NT2/D1 (cell line): ENCODE measurements around the gene ZDHHC11.
A peak's percentile ranks its signal among the peaks of the same experiment; 100 is the strongest.

Source experiments
- DNase-seq: peaks from one replicate; pipeline ENCODE4 v3.0.0-alpha.2; 2011; ENCODE audit warnings: low read depth, low spot score
- H3K27me3 ChIP-seq: 2 replicates; pipeline ENCODE4 v1.6.0; 2011; ENCODE audit warnings: mild to moderate bottlenecking; ENCODE audit not compliant: insufficient read length, insufficient read depth
- H3K36me3 ChIP-seq: 2 replicates; pipeline ENCODE4 v1.6.1; 2011; ENCODE audit warnings: mild to moderate bottlenecking, low read length, mixed read lengths; ENCODE audit not compliant: insufficient read depth, insufficient read length
- H3K4me1 ChIP-seq: 2 replicates; pipeline ENCODE4 v1.5.1; 2011; ENCODE audit not compliant: insufficient read depth, insufficient read length
- H3K4me3 ChIP-seq: 2 replicates; pipeline ENCODE4 v1.5.1; 2011; ENCODE audit warnings: low read depth; ENCODE audit not compliant: insufficient read length
- H3K9ac ChIP-seq: 2 replicates; pipeline ENCODE4 v1.6.0; 2011; ENCODE audit warnings: low read depth; ENCODE audit not compliant: insufficient read length
- H3K9me3 ChIP-seq: 2 replicates; pipeline ENCODE4 v1.5.1; 2011; ENCODE audit warnings: mild to moderate bottlenecking, low read length; ENCODE audit not compliant: insufficient read depth
- SUZ12 ChIP-seq: IDR thresholded peaks from 2 replicates; pipeline ENCODE4 v1.6.1; 2011; ENCODE audit not compliant: insufficient read length, insufficient read depth; ENCODE audit errors: extremely low read depth
- YY1 ChIP-seq: IDR thresholded peaks from 2 replicates; pipeline ENCODE4 v1.6.1; 2011; ENCODE audit not compliant: insufficient read length, insufficient read depth
- ZNF274 ChIP-seq: IDR thresholded peaks from 2 replicates; pipeline ENCODE4 v1.6.1; 2011; ENCODE audit warnings: mild to moderate bottlenecking, low read depth, low read length

The ZDHHC11 gene

GRCh38 chr5:878125-878524 lies 27.3 kb upstream of the ZDHHC11 start:
- H3K4me3 ChIP-seq = no peak overlapping the region
- no peaks in the 10 kb centered on the region for H3K4me1 ChIP-seq
- no peaks in the 10 kb centered on the region for H3K27me3 ChIP-seq
- TF ChIP-seq ZNF274 = no peak
- no peak for TF ChIP-seq YY1
- no peak for TF ChIP-seq SUZ12
- no peaks in the 10 kb centered on the region for H3K9me3 ChIP-seq
- H3K9ac ChIP-seq = no peak overlapping the region
- no peak for DNase-seq
- peaks cover 75% of the 10 kb centered on the region for H3K36me3 ChIP-seq

GRCh38 chr5:876398-877365 lies 25.9 kb upstream of the ZDHHC11 start:
- Histone ChIP-seq H3K9me3 (no peaks in the 10 kb centered on the region), H3K36me3 (peaks cover 74% of the 10 kb centered on the region), H3K4me1 (no peaks in the 10 kb centered on the region), H3K9ac (no peak overlapping the region), H3K27me3 (no peaks in the 10 kb centered on the region), H3K4me3 (no peak overlapping the region)
- no peak for DNase-seq
- TF ChIP-seq SUZ12 = no peak
- TF ChIP-seq ZNF274 = no peak
- TF ChIP-seq YY1 = no peak

GRCh38 chr5:875931-876330 lies 25.1 kb upstream of the ZDHHC11 start:
- Histone ChIP-seq H3K4me3 (no peak overlapping the region), H3K9ac (no peak overlapping the region), H3K36me3 (peaks cover 74% of the 10 kb centered on the region), H3K4me1 (no peaks in the 10 kb centered on the region), H3K27me3 (no peaks in the 10 kb centered on the region), H3K9me3 (no peaks in the 10 kb centered on the region)
- TF ChIP-seq YY1 (no peak), SUZ12 (no peak), ZNF274 (no peak)
- no peak for DNase-seq

GRCh38 chr5:873328-873727 lies 22.5 kb upstream of the ZDHHC11 start:
- no peaks in the 10 kb centered on the region for H3K4me1 ChIP-seq
- H3K9me3 ChIP-seq = no peaks in the 10 kb centered on the region
- no peak for TF ChIP-seq YY1
- no peak for TF ChIP-seq ZNF274
- TF ChIP-seq SUZ12 = no peak
- H3K9ac ChIP-seq = peak overlapping the region; percentile 32
- no peaks in the 10 kb centered on the region for H3K27me3 ChIP-seq
- H3K36me3 ChIP-seq = peaks cover 94% of the 10 kb centered on the region
- no peak overlapping the region for H3K4me3 ChIP-seq
- no peak for DNase-seq

- H3K9ac ChIP-seq = no peak overlapping the region
- no peaks in the 10 kb centered on the region for H3K4me1 ChIP-seq
- peaks cover 96% of the 10 kb centered on the region for H3K36me3 ChIP-seq
Observed at GRCh38 chr5:872301-872700, 21.5 kb upstream of the ZDHHC11 start.

GRCh38 chr5:871596-872298 lies 21.0 kb upstream of the ZDHHC11 start:
- no peaks in the 10 kb centered on the region for H3K4me1 ChIP-seq
- no peak overlapping the region for H3K4me3 ChIP-seq
- H3K27me3 ChIP-seq = no peaks in the 10 kb centered on the region
- H3K9ac ChIP-seq = no peak overlapping the region
- H3K9me3 ChIP-seq = no peaks in the 10 kb centered on the region
- H3K36me3 ChIP-seq = peaks cover 96% of the 10 kb centered on the region
- TF ChIP-seq SUZ12 = no peak
- no peak for TF ChIP-seq ZNF274
- no peak for TF ChIP-seq YY1
- DNase-seq = no peak

More at GRCh38 chr5:872301-872700, 21.5 kb upstream of the ZDHHC11 start:
- Histone ChIP-seq H3K4me3 (no peak overlapping the region), H3K27me3 (no peaks in the 10 kb centered on the region), H3K9me3 (no peaks in the 10 kb centered on the region)
- no peak for DNase-seq
- TF ChIP-seq ZNF274 (no peak), YY1 (no peak)

GRCh38 chr5:870956-871355 lies 20.2 kb upstream of the ZDHHC11 start:
- H3K9me3 ChIP-seq = no peaks in the 10 kb centered on the region
- DNase-seq = no peak
- H3K4me1 ChIP-seq = no peaks in the 10 kb centered on the region
- H3K36me3 ChIP-seq = peaks cover 95% of the 10 kb centered on the region
- no peak overlapping the region for H3K4me3 ChIP-seq
- no peak overlapping the region for H3K9ac ChIP-seq
- H3K27me3 ChIP-seq = no peaks in the 10 kb centered on the region
- TF ChIP-seq ZNF274 = no peak
- no peak for TF ChIP-seq YY1
- no peak for TF ChIP-seq SUZ12
